HFFc6 (cell line): Measurements from ENCODE around the gene TPSG1. TPM values are rescaled to one million over a fixed set of nuclear protein-coding genes. Genes with fewer than 3 reads are reported as not detected.

Experiments used
- DNase-seq: peaks from one replicate; pipeline ENCODE4 v3.0.0-alpha.2; 2018
- H3K27ac Mint-ChIP-seq: 2 replicates; pipeline ENCODE4 v1.8.0; 2020; ENCODE audit warnings: mild to moderate bottlenecking, mixed read lengths
- H3K27me3 Mint-ChIP-seq: 2 replicates; pipeline ENCODE4 v1.8.0; 2021; ENCODE audit warnings: mild to moderate bottlenecking, moderate library complexity, mixed read lengths; ENCODE audit not compliant: insufficient read depth
- H3K36me3 Mint-ChIP-seq: 2 replicates; pipeline ENCODE4 v1.8.0; 2021; ENCODE audit warnings: low read depth, mixed read lengths
- H3K4me1 Mint-ChIP-seq: 2 replicates; pipeline ENCODE4 v1.8.0; 2020; ENCODE audit warnings: low read depth, mixed read lengths
- H3K4me3 Mint-ChIP-seq: 2 replicates; pipeline ENCODE4 v1.8.0; 2020; ENCODE audit warnings: mild to moderate bottlenecking, moderate library complexity, mixed read lengths
- H3K9me3 Mint-ChIP-seq: 2 replicates; pipeline ENCODE4 v1.8.0; 2020; ENCODE audit warnings: mild to moderate bottlenecking, mixed read lengths
- total RNA-seq, 6 experiments: library from RNA; stranded (reverse); fragmentation: NEBNext Ultra II Directional; extraction: Animal tissue kit (Norgen Biotek cat#: 25700); gene quantifications; 2 replicates in 1 of 6; 3 replicates in 5 of 6; pipeline ENCODE4 v1.2.3, GENCODE V29; 2021
- TF ChIP-seq, protein P1 (sequence below): fragments of 200-600 bp; sonication (generic); IDR thresholded peaks from 2 replicates; pipeline ENCODE4 v1.5.0; 2021; ENCODE audit warnings: antibody characterized with exemption, mild to moderate bottlenecking

Gene TPSG1
- total RNA-seq, 6 experiments from 2014 or later = 0.23 TPM; not detected in 5

DNA sequence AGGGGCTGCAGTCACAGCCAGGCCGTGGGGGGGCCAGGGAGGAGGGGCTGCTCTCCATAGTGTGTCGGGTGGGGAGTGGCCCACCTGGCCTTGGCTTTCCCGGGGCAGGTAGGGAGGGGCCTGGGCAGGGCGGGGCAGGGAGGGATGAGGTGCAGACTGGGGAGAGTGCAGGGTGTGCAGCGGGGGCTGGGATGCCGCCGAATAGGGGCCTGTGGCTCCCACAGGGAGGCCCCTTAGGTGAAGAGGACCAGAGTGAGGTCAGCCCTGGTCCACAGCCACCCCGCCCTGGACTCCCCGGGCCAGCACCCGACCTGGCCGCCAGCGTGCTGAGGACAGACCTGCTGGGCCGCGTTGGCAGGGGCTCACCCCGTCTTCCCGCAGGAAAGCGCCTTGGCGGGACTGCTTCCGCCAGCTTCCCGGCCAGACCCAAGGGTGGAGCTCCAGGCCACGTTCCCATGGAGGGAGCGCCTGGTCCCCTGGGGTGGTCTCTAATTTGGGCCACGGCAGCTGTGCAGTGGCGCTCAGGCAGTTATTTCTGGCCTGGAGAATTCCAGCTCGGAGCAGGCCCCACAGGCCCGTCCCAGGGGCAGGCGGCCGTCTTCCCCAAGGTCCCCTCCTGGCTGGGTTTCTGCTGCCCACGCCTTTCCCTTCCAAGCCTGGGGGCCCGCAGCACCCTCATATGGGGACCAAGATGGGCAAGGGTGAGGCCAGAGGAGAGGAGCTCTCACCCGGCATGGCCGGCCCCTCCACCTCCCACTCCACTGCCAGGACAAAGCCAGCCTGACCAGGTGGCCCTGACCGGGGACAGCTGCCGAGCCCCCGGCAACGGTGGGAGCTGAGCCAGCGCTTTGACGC is 44.3 kb downstream of the TPSG1 start:
- TF ChIP-seq, protein P1, sequence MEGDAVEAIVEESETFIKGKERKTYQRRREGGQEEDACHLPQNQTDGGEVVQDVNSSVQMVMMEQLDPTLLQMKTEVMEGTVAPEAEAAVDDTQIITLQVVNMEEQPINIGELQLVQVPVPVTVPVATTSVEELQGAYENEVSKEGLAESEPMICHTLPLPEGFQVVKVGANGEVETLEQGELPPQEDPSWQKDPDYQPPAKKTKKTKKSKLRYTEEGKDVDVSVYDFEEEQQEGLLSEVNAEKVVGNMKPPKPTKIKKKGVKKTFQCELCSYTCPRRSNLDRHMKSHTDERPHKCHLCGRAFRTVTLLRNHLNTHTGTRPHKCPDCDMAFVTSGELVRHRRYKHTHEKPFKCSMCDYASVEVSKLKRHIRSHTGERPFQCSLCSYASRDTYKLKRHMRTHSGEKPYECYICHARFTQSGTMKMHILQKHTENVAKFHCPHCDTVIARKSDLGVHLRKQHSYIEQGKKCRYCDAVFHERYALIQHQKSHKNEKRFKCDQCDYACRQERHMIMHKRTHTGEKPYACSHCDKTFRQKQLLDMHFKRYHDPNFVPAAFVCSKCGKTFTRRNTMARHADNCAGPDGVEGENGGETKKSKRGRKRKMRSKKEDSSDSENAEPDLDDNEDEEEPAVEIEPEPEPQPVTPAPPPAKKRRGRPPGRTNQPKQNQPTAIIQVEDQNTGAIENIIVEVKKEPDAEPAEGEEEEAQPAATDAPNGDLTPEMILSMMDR = no peak
- Mint-ChIP-seq H3K4me1 (no peaks in the 10 kb centered on the region), H3K4me3 (no peak overlapping the region), H3K36me3 (no peaks in the 10 kb centered on the region), H3K27me3 (no peaks in the 10 kb centered on the region; the same call in 1 of the 2 replicates), H3K9me3 (no peaks in the 10 kb centered on the region), H3K27ac (no peak overlapping the region)
- DNase-seq = no peak

DNA sequence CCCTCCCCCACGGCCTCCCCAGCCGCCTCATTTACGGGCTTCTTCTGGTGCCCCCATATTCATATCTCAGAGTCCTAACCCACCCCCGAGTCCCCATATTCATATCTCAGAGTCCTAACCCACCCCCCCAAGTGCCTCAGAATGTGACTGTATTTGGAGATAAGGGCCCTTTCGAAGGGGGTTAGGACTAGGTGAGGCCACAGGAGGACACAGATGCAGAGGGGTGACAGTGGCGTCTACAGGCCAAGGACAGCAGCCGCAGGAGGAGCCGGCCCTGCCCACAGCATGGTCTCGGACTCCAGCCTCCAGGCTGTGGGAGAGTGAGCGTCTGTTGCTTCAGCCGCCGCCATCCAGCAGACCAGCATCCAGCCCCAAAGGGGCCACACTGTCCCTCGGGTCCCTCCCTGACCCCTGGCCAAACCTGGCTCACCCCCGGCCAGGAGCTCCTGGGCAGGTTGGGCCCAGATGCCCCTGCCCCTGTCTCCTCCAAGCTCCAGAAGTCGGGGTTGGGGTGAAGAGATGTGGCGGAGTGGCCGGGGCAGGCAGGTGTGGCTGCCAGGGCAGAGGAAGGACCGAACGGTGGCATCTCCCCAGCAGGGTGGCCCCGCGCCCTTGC is 46.7 kb downstream of the TPSG1 start:
- Mint-ChIP-seq H3K27me3 (no peaks in the 10 kb centered on the region; the same call in none of the 2 replicates), H3K4me3 (no peak overlapping the region), H3K4me1 (no peaks in the 10 kb centered on the region; the same call in 1 of the 2 replicates), H3K27ac (no peak overlapping the region), H3K9me3 (no peaks in the 10 kb centered on the region), H3K36me3 (no peaks in the 10 kb centered on the region)
- TF ChIP-seq, protein P1 = no peak
- no peak for DNase-seq

DNA sequence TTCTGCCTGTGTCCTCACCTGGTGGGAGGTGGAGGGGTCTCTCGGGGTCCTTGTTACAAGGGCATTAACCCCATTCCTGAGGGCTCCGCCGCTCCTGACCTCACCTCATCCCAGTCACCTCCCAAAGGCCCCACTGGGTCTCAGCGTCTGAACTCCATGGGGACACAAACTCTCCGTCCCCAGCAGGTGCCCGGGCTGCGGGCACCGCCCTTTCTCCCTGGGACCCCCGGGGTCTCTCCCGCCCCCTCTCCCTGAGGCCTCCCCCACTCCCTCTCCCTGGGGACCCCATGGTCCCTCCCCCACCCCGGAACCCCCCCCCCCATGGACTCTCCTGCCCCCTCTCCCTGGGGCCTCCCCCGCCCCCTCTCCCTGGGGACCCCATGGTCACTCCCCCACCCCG is 47.3 kb downstream of the TPSG1 start:
- TF ChIP-seq, protein P1 = no peak
- Mint-ChIP-seq H3K9me3 (no peaks in the 10 kb centered on the region), H3K27ac (no peak overlapping the region), H3K27me3 (no peaks in the 10 kb centered on the region; the same call in none of the 2 replicates), H3K4me1 (no peaks in the 10 kb centered on the region; the same call in 1 of the 2 replicates), H3K4me3 (no peak overlapping the region), H3K36me3 (no peaks in the 10 kb centered on the region)
- DNase-seq = no peak

DNA sequence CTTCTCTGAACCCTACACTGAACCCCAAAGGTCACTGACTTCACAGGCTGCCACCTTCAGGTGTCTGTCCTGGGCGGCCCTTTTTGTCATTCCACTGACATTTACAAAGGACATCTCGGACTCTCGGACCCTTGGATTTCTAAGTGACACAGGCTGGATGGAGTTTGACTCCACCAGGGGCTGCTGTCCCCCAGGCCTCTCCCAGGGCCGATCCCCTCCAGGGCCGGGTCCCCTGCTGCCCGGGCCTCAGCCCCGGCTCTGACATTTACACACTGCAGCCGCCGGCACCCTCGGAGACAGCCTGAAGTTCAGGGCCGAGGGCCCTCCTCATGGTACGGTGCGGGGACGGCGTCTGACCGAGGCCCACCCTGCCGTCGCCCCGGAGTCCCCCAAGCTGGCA is 48.0 kb downstream of the TPSG1 start:
- Mint-ChIP-seq H3K9me3 (no peaks in the 10 kb centered on the region), H3K36me3 (no peaks in the 10 kb centered on the region), H3K4me3 (no peak overlapping the region), H3K27me3 (no peaks in the 10 kb centered on the region; the same call in none of the 2 replicates), H3K4me1 (no peaks in the 10 kb centered on the region; the same call in 1 of the 2 replicates), H3K27ac (no peak overlapping the region)
- TF ChIP-seq, protein P1 = no peak
- DNase-seq = no peak

DNA sequence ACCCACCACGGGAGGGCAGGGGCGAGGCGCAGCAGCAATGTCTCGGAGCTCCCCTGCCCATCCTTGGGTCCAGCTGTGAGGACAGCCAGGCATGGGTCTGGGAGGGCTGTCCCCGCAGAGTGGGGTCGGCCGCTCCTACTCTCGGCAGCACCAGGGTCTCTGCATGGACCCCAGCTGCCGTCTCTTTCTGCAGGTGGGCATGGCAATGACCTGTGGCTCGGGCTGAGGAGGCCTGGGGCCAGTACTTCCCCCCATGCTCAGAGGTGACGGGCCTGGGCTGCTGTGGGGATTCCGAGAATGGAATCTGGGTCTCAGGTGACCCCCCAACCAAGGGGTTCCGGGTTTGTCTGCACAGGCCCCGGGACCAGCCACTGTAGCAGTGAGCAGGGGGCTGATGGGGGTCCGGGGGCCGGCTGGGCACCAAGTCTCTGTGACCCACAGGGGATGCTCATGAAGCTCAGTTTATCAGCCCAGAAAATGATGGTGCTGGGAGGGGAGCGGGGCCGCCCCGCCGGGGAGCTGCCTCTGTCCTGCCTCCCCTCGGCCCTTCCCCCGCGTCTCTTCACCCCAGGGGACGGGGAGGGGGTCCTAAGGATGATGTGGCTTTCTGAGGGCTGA is 48.7 kb downstream of the TPSG1 start:
- Mint-ChIP-seq H3K27ac (no peak overlapping the region), H3K4me1 (no peaks in the 10 kb centered on the region; the same call in 1 of the 2 replicates), H3K9me3 (no peaks in the 10 kb centered on the region), H3K27me3 (no peaks in the 10 kb centered on the region; the same call in none of the 2 replicates), H3K36me3 (no peaks in the 10 kb centered on the region), H3K4me3 (no peak overlapping the region)
- TF ChIP-seq, protein P1 = no peak
- DNase-seq = no peak
